ENCODE results near the gene FOXD4L3.
"Not testable (repeated sequence)": the region's sequence is repeated elsewhere in the genome, so short reads cannot be mapped to it uniquely, and the experiment has no call there.

FOXD4L3 gene

GRCh38 chr9:68307654-68308053 is 5.0 kb downstream of the FOXD4L3 start:
- H3K4me2 ChIP-seq (ENCODE audit: low read length); H3K9me2 ChIP-seq (replicated peaks; ENCODE audit: control insufficient read depth, low read length); H3K9me3 ChIP-seq (ENCODE audit: control insufficient read depth, insufficient read depth, low read length); H4K20me1 ChIP-seq (ENCODE audit: control insufficient read depth, insufficient read depth, low read depth, low read length); H3K79me2 ChIP-seq (ENCODE audit: control insufficient read depth, low read length); H3F3A ChIP-seq (ENCODE audit: control insufficient read depth, insufficient read depth); H3K4me1 ChIP-seq (ENCODE audit: control insufficient read depth, low read length); H3K27me3 ChIP-seq (ENCODE audit: control insufficient read depth, low read length); H3K4me3 ChIP-seq (ENCODE audit: low read length); H3K27ac ChIP-seq (ENCODE audit: low read depth, low read length); H3K36me3 ChIP-seq (ENCODE audit: control insufficient read depth, low read length): not testable (repeated sequence)

- not testable (repeated sequence) for H3K27ac ChIP-seq (ENCODE audit: low read depth, low read length); H3K79me2 ChIP-seq (ENCODE audit: control insufficient read depth, low read length); H3F3A ChIP-seq (ENCODE audit: control insufficient read depth, insufficient read depth); H3K4me3 ChIP-seq (ENCODE audit: low read length); H3K27me3 ChIP-seq (ENCODE audit: control insufficient read depth, low read length); H3K36me3 ChIP-seq (ENCODE audit: control insufficient read depth, low read length); H3K9me2 ChIP-seq (replicated peaks; ENCODE audit: control insufficient read depth, low read length); H3K4me1 ChIP-seq (ENCODE audit: control insufficient read depth, low read length); H3K9me3 ChIP-seq (ENCODE audit: control insufficient read depth, insufficient read depth, low read length); H3K4me2 ChIP-seq (ENCODE audit: low read length); H4K20me1 ChIP-seq (ENCODE audit: control insufficient read depth, insufficient read depth, low read depth, low read length)
Observed at GRCh38 chr9:68311208-68311607, 8.5 kb downstream of the FOXD4L3 start.

DNA sequence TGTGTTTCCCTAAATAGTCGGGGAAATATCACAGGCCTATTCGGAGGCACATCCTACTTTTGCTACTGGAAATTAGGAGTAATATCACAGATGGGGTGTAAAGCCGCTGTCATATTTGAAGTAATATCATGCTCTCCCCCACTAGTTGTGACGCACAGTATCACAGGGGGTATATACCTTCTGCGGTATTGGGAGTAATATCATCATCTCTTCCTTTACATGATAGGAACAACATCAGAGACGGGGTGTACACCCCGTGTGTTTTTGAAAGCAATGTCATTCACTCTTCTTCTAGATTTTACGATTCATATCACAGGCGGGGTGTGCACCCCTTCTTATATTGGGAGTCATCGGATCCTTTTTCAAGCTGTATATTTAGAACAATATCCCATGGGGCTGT is 15.5 kb downstream of the FOXD4L3 start:
- H3K27ac ChIP-seq (ENCODE audit: low read depth, low read length) = not testable (repeated sequence)

DNA sequence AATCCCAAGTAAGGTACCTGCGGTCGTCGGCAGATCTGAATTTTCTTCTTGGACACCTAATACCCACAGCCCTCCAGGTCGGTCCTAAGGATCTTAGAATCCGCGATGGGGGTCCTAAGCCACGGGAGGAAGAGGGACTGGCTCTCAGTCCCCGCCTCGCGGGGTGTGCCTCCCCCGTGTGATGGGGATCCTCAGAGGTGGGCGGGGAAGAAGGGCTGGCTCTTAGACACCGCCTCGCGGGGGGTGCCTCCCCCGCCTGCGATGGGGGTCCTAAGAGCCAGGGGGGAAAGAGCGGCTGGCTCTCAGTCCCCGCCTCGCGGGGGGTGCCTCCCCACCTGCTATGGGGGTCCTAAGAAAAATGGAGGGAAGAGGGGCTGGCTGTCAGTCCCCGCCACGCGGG is 21.1 kb downstream of the FOXD4L3 start:
- not testable (repeated sequence) for H3K4me2 ChIP-seq (ENCODE audit: low read length); H3K9me2 ChIP-seq (replicated peaks; ENCODE audit: control insufficient read depth, low read length); H3K4me1 ChIP-seq (ENCODE audit: control insufficient read depth, low read length); H3K27ac ChIP-seq (ENCODE audit: low read depth, low read length); H4K20me1 ChIP-seq (ENCODE audit: control insufficient read depth, insufficient read depth, low read depth, low read length); H3K79me2 ChIP-seq (ENCODE audit: control insufficient read depth, low read length); H3K36me3 ChIP-seq (ENCODE audit: control insufficient read depth, low read length); H3K9me3 ChIP-seq (ENCODE audit: control insufficient read depth, insufficient read depth, low read length); H3K4me3 ChIP-seq (ENCODE audit: low read length); H3K27me3 ChIP-seq (ENCODE audit: control insufficient read depth, low read length); H3F3A ChIP-seq (ENCODE audit: control insufficient read depth, insufficient read depth)

More for the DNA sequence above, 15.5 kb downstream of the FOXD4L3 start:
- H4K20me1 ChIP-seq (ENCODE audit: control insufficient read depth, insufficient read depth, low read depth, low read length); H3K4me3 ChIP-seq (ENCODE audit: low read length); H3K4me1 ChIP-seq (ENCODE audit: control insufficient read depth, low read length); H3K9me2 ChIP-seq (replicated peaks; ENCODE audit: control insufficient read depth, low read length); H3K27me3 ChIP-seq (ENCODE audit: control insufficient read depth, low read length); H3K9me3 ChIP-seq (ENCODE audit: control insufficient read depth, insufficient read depth, low read length); H3K4me2 ChIP-seq (ENCODE audit: low read length); H3F3A ChIP-seq (ENCODE audit: control insufficient read depth, insufficient read depth); H3K36me3 ChIP-seq (ENCODE audit: control insufficient read depth, low read length); H3K79me2 ChIP-seq (ENCODE audit: control insufficient read depth, low read length): not testable (repeated sequence)

- H3K4me2 ChIP-seq (ENCODE audit: low read length); H3K36me3 ChIP-seq (ENCODE audit: control insufficient read depth, low read length); H3K9me2 ChIP-seq (replicated peaks; ENCODE audit: control insufficient read depth, low read length); H3K27me3 ChIP-seq (ENCODE audit: control insufficient read depth, low read length); H3K4me1 ChIP-seq (ENCODE audit: control insufficient read depth, low read length); H3K27ac ChIP-seq (ENCODE audit: low read depth, low read length); H3F3A ChIP-seq (ENCODE audit: control insufficient read depth, insufficient read depth); H3K9me3 ChIP-seq (ENCODE audit: control insufficient read depth, insufficient read depth, low read length); H3K79me2 ChIP-seq (ENCODE audit: control insufficient read depth, low read length); H3K4me3 ChIP-seq (ENCODE audit: low read length); H4K20me1 ChIP-seq (ENCODE audit: control insufficient read depth, insufficient read depth, low read depth, low read length): not testable (repeated sequence)
Observed at GRCh38 chr9:68324518-68324917, 21.9 kb downstream of the FOXD4L3 start.

GRCh38 chr9:68329106-68329505 is 26.4 kb downstream of the FOXD4L3 start:
- H3K79me2 ChIP-seq (ENCODE audit: control insufficient read depth, low read length); H3K27ac ChIP-seq (ENCODE audit: low read depth, low read length); H4K20me1 ChIP-seq (ENCODE audit: control insufficient read depth, insufficient read depth, low read depth, low read length); H3K9me3 ChIP-seq (ENCODE audit: control insufficient read depth, insufficient read depth, low read length); H3K27me3 ChIP-seq (ENCODE audit: control insufficient read depth, low read length); H3K4me3 ChIP-seq (ENCODE audit: low read length); H3K9me2 ChIP-seq (replicated peaks; ENCODE audit: control insufficient read depth, low read length); H3K4me1 ChIP-seq (ENCODE audit: control insufficient read depth, low read length); H3K4me2 ChIP-seq (ENCODE audit: low read length); H3K36me3 ChIP-seq (ENCODE audit: control insufficient read depth, low read length); H3F3A ChIP-seq (ENCODE audit: control insufficient read depth, insufficient read depth): not testable (repeated sequence)

DNA sequence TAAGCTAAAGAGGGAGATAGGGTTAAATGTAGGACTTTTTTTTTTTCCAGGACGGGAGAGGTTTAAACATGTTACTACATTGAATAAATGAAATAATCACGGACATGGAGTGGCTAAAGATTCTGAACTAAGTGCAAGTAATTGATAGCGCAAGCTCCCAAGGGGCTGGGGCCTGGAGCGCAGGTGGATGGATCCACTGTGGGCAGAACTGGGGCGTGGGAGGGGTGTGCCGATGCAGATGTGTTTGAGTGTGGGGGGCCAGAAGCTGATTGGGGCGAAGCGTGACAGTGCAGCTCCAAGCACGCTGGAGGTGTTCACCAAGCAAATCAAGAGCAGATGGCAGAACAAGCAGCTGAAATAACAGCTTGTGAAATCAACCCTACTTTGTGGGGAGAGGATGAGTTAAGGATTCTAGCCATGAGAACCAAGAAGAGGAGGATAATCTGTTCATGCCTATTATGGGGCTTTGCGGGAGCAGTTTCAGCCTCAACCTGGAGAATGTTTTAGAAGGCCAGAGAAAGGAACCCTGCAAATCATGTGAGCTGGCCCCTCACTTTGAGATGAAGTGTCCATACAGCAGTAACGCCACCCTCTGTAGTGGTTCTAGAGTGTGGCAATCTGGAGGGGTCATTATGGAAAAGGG is 28.0 kb downstream of the FOXD4L3 start:
- H3K4me2 ChIP-seq (ENCODE audit: low read length); H3K27me3 ChIP-seq (ENCODE audit: control insufficient read depth, low read length); H3K36me3 ChIP-seq (ENCODE audit: control insufficient read depth, low read length); H3K4me1 ChIP-seq (ENCODE audit: control insufficient read depth, low read length); H3K27ac ChIP-seq (ENCODE audit: low read depth, low read length); H3K9me3 ChIP-seq (ENCODE audit: control insufficient read depth, insufficient read depth, low read length); H3K9me2 ChIP-seq (replicated peaks; ENCODE audit: control insufficient read depth, low read length); H4K20me1 ChIP-seq (ENCODE audit: control insufficient read depth, insufficient read depth, low read depth, low read length); H3K4me3 ChIP-seq (ENCODE audit: low read length); H3K79me2 ChIP-seq (ENCODE audit: control insufficient read depth, low read length); H3F3A ChIP-seq (ENCODE audit: control insufficient read depth, insufficient read depth): not testable (repeated sequence)

- H3K9me3 ChIP-seq (ENCODE audit: control insufficient read depth, insufficient read depth, low read length); H3K4me1 ChIP-seq (ENCODE audit: control insufficient read depth, low read length); H3K79me2 ChIP-seq (ENCODE audit: control insufficient read depth, low read length); H3F3A ChIP-seq (ENCODE audit: control insufficient read depth, insufficient read depth); H3K36me3 ChIP-seq (ENCODE audit: control insufficient read depth, low read length); H3K9me2 ChIP-seq (replicated peaks; ENCODE audit: control insufficient read depth, low read length); H3K4me3 ChIP-seq (ENCODE audit: low read length); H3K4me2 ChIP-seq (ENCODE audit: low read length); H4K20me1 ChIP-seq (ENCODE audit: control insufficient read depth, insufficient read depth, low read depth, low read length); H3K27me3 ChIP-seq (ENCODE audit: control insufficient read depth, low read length); H3K27ac ChIP-seq (ENCODE audit: low read depth, low read length): not testable (repeated sequence)
Observed at GRCh38 chr9:68332122-68332521, 29.5 kb downstream of the FOXD4L3 start.

Data from DOHH2 (cell line).